Neuronal stem cell (in vitro differentiated cells): ENCODE results near the gene MAML2.

ENCODE experiments used
- DNase-seq: peaks from one replicate; pipeline ENCODE4 v3.0.0-alpha.2; 2013; ENCODE audit warnings: low spot score
- H2AFZ ChIP-seq: one replicate; pipeline ENCODE4 v1.6.1; 2013; ENCODE audit warnings: mild to moderate bottlenecking, low read length, inconsistent platforms
- H2AK5ac ChIP-seq: 2 replicates; pipeline ENCODE4 v1.6.1; 2013; ENCODE audit warnings: low read depth, mild to moderate bottlenecking, inconsistent platforms, low read length, moderate library complexity, mixed read lengths
- H2BK120ac ChIP-seq: 2 replicates; pipeline ENCODE4 v1.6.1; 2013; ENCODE audit warnings: low read depth, mild to moderate bottlenecking, inconsistent platforms, low read length, moderate library complexity, mixed read lengths
- H2BK12ac ChIP-seq: one replicate; pipeline ENCODE4 v1.6.1; 2013; ENCODE audit warnings: low read length, inconsistent platforms
- H2BK15ac ChIP-seq: 2 replicates; pipeline ENCODE4 v1.6.1; 2013; ENCODE audit warnings: mild to moderate bottlenecking, low read length, inconsistent platforms, mixed read lengths
- H2BK5ac ChIP-seq: one replicate; pipeline ENCODE4 v1.6.1; 2013; ENCODE audit warnings: inconsistent platforms, mild to moderate bottlenecking, low read length, moderate library complexity
- H3K14ac ChIP-seq: one replicate; pipeline ENCODE4 v1.6.1; 2013; ENCODE audit warnings: low read length, inconsistent platforms
- H3K18ac ChIP-seq: 2 replicates; pipeline ENCODE4 v1.6.1; 2013; ENCODE audit warnings: low read length, inconsistent platforms
- H3K23ac ChIP-seq: 2 replicates; pipeline ENCODE4 v1.6.1; 2013; ENCODE audit warnings: low read depth, mild to moderate bottlenecking, mixed read lengths, low read length, inconsistent platforms; ENCODE audit not compliant: poor library complexity
- H3K27ac ChIP-seq: replicated peaks from 3 replicates; pipeline ENCODE4 v1.5.1; 2013; ENCODE audit warnings: low read length, inconsistent platforms
- H3K27me3 ChIP-seq, 3 experiments: 2 replicates each; pipeline ENCODE4 v1.6.1; 2013; ENCODE audit warnings: low read length in 3 of 3, mild to moderate bottlenecking in 2 of 3, inconsistent platforms in 1 of 3, low read depth in 1 of 3, mixed read lengths in 1 of 3, moderate library complexity in 1 of 3; ENCODE audit not compliant: control insufficient read depth in 3 of 3, insufficient read depth in 3 of 3
- H3K36me3 ChIP-seq, 2 donors: replicated peaks in 1 of 2; 2 replicates each; pipeline ENCODE4 v1.6.1; 2013; ENCODE audit warnings: low read length in 2 of 2; ENCODE audit not compliant: control insufficient read depth in 2 of 2, insufficient read depth in 2 of 2
- H3K4ac ChIP-seq: 2 replicates; pipeline ENCODE4 v1.6.1; 2013; ENCODE audit warnings: inconsistent platforms, mild to moderate bottlenecking, low read length, moderate library complexity
- H3K4me1 ChIP-seq, 2 donors: 1 replicate in 1 of 2; 2 replicates in 1 of 2; pipeline ENCODE4 v1.6.1; 2013; ENCODE audit warnings: low read length in 2 of 2, low read depth in 1 of 2; ENCODE audit not compliant: control insufficient read depth in 2 of 2, insufficient read depth in 1 of 2
- H3K4me2 ChIP-seq: one replicate; pipeline ENCODE4 v1.6.1; 2013; ENCODE audit warnings: mild to moderate bottlenecking, low read length, inconsistent platforms; ENCODE audit not compliant: insufficient read depth, poor library complexity, severe bottlenecking
- H3K4me3 ChIP-seq, 2 donors: 2 replicates each; pipeline ENCODE4 v1.5.1; 2013; ENCODE audit warnings: low read length in 2 of 2, mild to moderate bottlenecking in 2 of 2, inconsistent platforms in 1 of 2, moderate library complexity in 1 of 2
- H3K79me1 ChIP-seq: one replicate; pipeline ENCODE4 v1.6.1; 2013; ENCODE audit warnings: low read depth, mild to moderate bottlenecking, inconsistent platforms, low read length, moderate library complexity
- H3K9ac ChIP-seq: one replicate; pipeline ENCODE4 v1.6.1; 2013; ENCODE audit warnings: mild to moderate bottlenecking, low read depth, low read length, inconsistent platforms; ENCODE audit not compliant: poor library complexity
- H3K9me3 ChIP-seq, 2 donors: replicated peaks in 1 of 2; 2 replicates each; pipeline versions ENCODE3 to v1.6.1; 2013; ENCODE audit warnings: low read length in 2 of 2, mild to moderate bottlenecking in 2 of 2, inconsistent platforms in 1 of 2, low read depth in 1 of 2, mixed read lengths in 1 of 2, moderate library complexity in 1 of 2; ENCODE audit not compliant: control insufficient read depth in 2 of 2, insufficient read depth in 1 of 2
- H4K8ac ChIP-seq: one replicate; pipeline ENCODE4 v1.6.1; 2013; ENCODE audit warnings: low read depth, mild to moderate bottlenecking, inconsistent platforms, low read length, moderate library complexity
- H4K91ac ChIP-seq: one replicate; pipeline ENCODE4 v1.6.1; 2013; ENCODE audit warnings: low read length, low read depth, mild to moderate bottlenecking, inconsistent platforms; ENCODE audit not compliant: poor library complexity
- WGBS, 2 donors: extraction: QIAGEN DNeasy Blood & Tissue Kit; methylation state at CpG; one replicate each; pipeline ENCODE4 v1.1.7; 2013; ENCODE audit warnings: missing lambda C conversion rate in 2 of 2, mixed read lengths in 1 of 2; ENCODE audit not compliant: insufficient read length in 2 of 2, insufficient replicate concordance in 1 of 2; ENCODE audit errors: extremely low coverage in 2 of 2; 5-methylcytosine and 5-hydroxymethylcytosine counted together

Gene MAML2

DNA sequence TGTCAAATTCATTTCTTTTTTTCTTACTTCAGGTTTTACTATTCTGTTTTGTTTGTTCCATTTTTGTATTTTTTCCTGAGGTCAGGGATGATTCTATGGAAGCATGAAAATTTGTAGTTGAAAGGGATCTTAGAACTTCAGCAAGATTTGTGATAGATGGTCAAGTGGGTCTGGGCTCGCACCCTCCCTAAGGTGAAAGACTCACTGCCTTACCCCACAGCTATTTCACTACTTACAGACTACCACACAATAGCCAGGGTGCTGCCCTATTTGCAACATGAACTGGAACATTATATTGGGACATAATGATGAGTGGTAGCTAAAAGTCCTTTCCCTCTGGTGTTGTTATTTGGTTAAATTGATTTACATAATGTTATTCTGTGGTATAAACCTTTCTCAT, 62.6 kb downstream of the MAML2 start:
- no CpG with 5 or more reads among the region's 1 CpG for WGBS, 2 donors
- H2AK5ac ChIP-seq: no peak overlapping the region
- H3K79me1 ChIP-seq: no peaks in the 10 kb centered on the region
- peaks cover 0 to 2% of the 10 kb centered on the region in 2 donors for H3K36me3 ChIP-seq
- H3K4me1 ChIP-seq: peaks cover 2 to 10% of the 10 kb centered on the region in 2 donors
- no peak overlapping the region for H3K4me2 ChIP-seq
- no peak overlapping the region for H3K14ac ChIP-seq
- no peak overlapping the region for H2BK12ac ChIP-seq
- no peaks in the 10 kb centered on the region for H3K9me3 ChIP-seq
- no peak overlapping the region for H3K9ac ChIP-seq
- H3K23ac ChIP-seq: no peak overlapping the region
- H3K27me3 ChIP-seq: no peaks in the 10 kb centered on the region
- DNase-seq: no peak
- no peak overlapping the region for H3K4me3 ChIP-seq
- H2BK5ac ChIP-seq: no peak overlapping the region
- no peak overlapping the region for H2AFZ ChIP-seq
- H3K18ac ChIP-seq: no peak overlapping the region
- H4K91ac ChIP-seq: no peak overlapping the region
- H2BK15ac ChIP-seq: no peak overlapping the region
- no peak overlapping the region for H4K8ac ChIP-seq
- no peak overlapping the region for H3K4ac ChIP-seq
- H2BK120ac ChIP-seq: no peak overlapping the region
- H3K27ac ChIP-seq: no peak overlapping the region

DNA sequence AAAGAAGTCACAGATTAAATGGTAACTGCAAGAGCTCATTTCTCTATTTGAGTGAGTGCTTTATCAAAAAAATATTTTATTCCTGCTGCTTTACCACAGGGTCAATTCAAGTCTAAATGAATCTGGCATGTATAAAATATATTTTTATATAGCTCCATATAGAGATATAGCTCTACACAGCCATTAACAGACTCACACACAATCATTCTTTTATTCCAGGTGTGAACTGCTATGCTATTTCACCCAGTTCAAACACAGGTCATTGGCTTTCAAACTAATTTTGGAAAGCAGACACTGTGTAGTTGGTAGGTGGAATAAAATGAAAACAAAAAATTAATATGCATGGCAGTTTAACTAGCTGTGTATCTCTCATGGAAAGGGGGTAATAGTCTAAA, 63.1 kb downstream of the MAML2 start:
- H2AK5ac ChIP-seq: no peak overlapping the region
- H3K9ac ChIP-seq: no peak overlapping the region
- H2BK15ac ChIP-seq: no peak overlapping the region
- no peak overlapping the region for H2BK12ac ChIP-seq
- H3K23ac ChIP-seq: no peak overlapping the region
- no peak overlapping the region for H2AFZ ChIP-seq
- H3K4ac ChIP-seq: no peak overlapping the region
- peaks cover 2 to 10% of the 10 kb centered on the region in 2 donors for H3K4me1 ChIP-seq
- H2BK5ac ChIP-seq: no peak overlapping the region
- DNase-seq: no peak
- H3K9me3 ChIP-seq: no peaks in the 10 kb centered on the region
- H3K14ac ChIP-seq: no peak overlapping the region
- peaks cover 0 to 2% of the 10 kb centered on the region in 2 donors for H3K36me3 ChIP-seq
- no peaks in the 10 kb centered on the region for H3K79me1 ChIP-seq
- H3K27me3 ChIP-seq: no peaks in the 10 kb centered on the region
- H3K4me3 ChIP-seq: no peak overlapping the region
- no peak overlapping the region for H3K4me2 ChIP-seq
- H4K8ac ChIP-seq: no peak overlapping the region
- H2BK120ac ChIP-seq: no peak overlapping the region
- no peak overlapping the region for H3K27ac ChIP-seq
- no peak overlapping the region for H3K18ac ChIP-seq
- H4K91ac ChIP-seq: no peak overlapping the region

DNA sequence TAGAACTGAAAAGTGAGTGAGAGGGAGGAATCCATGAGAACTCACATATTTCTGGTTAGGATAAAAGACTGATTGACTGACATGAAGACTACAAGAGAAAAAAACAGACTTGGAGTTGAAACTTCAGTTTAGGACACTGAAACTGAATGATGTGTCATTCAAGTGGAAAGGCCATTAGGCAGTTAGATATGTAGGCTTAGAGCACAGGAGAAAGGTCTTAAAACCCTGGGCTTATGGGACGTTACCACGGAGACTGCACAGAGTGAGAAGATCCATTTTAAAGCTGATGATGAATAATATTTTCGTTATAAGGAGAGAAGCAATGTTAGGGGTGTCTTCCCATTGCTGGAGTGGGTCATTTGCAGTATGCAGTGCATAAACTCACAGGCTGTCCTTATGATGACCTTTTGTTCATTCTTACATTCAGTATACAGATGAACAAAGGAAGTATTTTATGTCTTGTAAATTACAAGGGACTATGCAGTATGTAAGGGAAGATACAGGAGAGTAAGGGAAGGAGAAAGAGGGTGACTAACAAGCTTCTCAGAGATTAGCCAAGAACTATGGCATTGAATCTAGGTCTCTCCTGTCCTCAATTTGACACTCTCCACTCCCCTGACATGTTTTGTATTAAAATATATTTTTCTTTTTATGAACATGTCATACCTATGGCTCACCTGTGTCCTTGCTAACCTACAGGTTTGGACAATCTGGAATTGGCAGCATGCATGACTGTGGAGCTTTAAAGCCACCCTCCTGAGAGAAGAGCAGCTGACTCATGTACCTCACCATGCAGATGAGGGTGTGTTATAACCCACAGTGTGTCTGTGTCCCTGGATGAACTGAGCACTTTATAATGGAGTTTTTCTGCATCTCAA, 63.7 kb downstream of the MAML2 start:
- no peak overlapping the region for H3K9ac ChIP-seq
- no peak overlapping the region for H2BK120ac ChIP-seq
- no peak overlapping the region for H3K4me2 ChIP-seq
- H3K23ac ChIP-seq: no peak overlapping the region
- peaks cover 2 to 10% of the 10 kb centered on the region in 2 donors for H3K4me1 ChIP-seq
- H3K79me1 ChIP-seq: no peaks in the 10 kb centered on the region
- no peak overlapping the region for H2AFZ ChIP-seq
- no peak overlapping the region for H4K91ac ChIP-seq
- WGBS, 2 donors: no CpG with 5 or more reads among the region's 3 CpGs
- H3K36me3 ChIP-seq: peaks cover 0 to 2% of the 10 kb centered on the region in 2 donors
- no peak overlapping the region for H3K27ac ChIP-seq
- H3K4ac ChIP-seq: no peak overlapping the region
- no peak overlapping the region for H2BK5ac ChIP-seq
- H3K4me3 ChIP-seq: no peak overlapping the region
- no peak overlapping the region for H3K18ac ChIP-seq
- H4K8ac ChIP-seq: no peak overlapping the region
- H2BK15ac ChIP-seq: no peak overlapping the region
- no peak for DNase-seq
- no peaks in the 10 kb centered on the region for H3K9me3 ChIP-seq
- H3K14ac ChIP-seq: no peak overlapping the region
- H2BK12ac ChIP-seq: no peak overlapping the region
- no peaks in the 10 kb centered on the region for H3K27me3 ChIP-seq
- no peak overlapping the region for H2AK5ac ChIP-seq

DNA sequence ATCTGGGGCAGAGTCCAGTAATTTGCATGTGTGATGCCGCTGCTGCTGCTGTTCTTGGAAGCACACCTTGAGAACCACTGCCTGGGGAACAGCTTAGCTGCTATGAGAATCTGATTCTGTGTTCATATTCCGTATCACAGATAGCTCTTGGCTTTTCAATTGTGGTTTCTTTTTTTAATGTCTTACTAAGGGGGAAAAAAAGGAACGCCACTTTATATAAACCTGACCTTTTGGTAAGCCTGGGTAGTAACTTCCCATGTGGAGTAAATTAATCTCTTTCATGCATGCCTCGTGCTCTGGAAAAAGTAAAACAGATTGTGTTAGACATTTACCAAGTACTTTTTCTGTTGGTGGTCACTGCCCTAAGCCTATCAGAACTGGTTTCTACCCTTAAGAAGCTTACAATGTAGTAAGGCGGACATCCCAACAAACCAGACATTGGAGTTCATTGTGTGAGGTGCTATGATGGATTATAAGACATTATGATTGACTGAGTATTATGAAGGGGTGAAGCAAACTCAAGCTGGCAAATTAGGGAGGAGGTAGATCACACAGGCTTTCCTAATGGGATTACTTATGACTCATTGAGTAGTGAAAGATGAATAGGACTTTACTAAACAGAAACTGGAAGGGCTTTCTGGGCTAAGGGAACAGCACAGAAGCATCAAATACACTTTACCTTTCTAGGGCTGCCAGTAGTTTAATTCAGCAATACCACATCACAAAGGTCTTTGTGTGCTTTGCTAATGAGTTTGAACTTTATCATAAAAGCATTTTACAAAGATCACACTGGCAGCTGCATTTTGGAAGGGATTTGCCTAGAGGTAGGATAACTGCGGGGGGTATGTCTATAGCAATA, 64.7 kb downstream of the MAML2 start:
- no peak overlapping the region for H4K8ac ChIP-seq
- no peak for DNase-seq
- H3K4ac ChIP-seq: no peak overlapping the region
- no peak overlapping the region for H3K9ac ChIP-seq
- H3K23ac ChIP-seq: no peak overlapping the region
- no peak overlapping the region for H2BK15ac ChIP-seq
- H2BK12ac ChIP-seq: no peak overlapping the region
- peaks cover 2 to 10% of the 10 kb centered on the region in 2 donors for H3K4me1 ChIP-seq
- no peaks in the 10 kb centered on the region for H3K79me1 ChIP-seq
- no peak overlapping the region for H4K91ac ChIP-seq
- no CpG with 5 or more reads among the region's 6 CpGs for WGBS, 2 donors
- no peak overlapping the region for H2BK120ac ChIP-seq
- H3K9me3 ChIP-seq: no peaks in the 10 kb centered on the region
- no peaks in the 10 kb centered on the region for H3K27me3 ChIP-seq
- H3K14ac ChIP-seq: no peak overlapping the region
- H2AFZ ChIP-seq: no peak overlapping the region
- no peak overlapping the region for H3K18ac ChIP-seq
- H2AK5ac ChIP-seq: no peak overlapping the region
- H3K4me2 ChIP-seq: no peak overlapping the region
- no peak overlapping the region for H3K4me3 ChIP-seq
- H2BK5ac ChIP-seq: no peak overlapping the region
- peaks cover 0 to 2% of the 10 kb centered on the region in 2 donors for H3K36me3 ChIP-seq
- no peak overlapping the region for H3K27ac ChIP-seq
